Muscle of leg (tissue), 11 donors: ENCODE measurements around the gene NUDT3. TPM values are rescaled to one million over a fixed set of nuclear protein-coding genes. Genes with fewer than 3 reads are reported as not detected.
"Not testable (repeated sequence)": the region's sequence is repeated elsewhere in the genome, so short reads cannot be mapped to it uniquely, and the experiment has no call there.

ENCODE experiments used
- DNase-seq: peaks from one replicate; pipeline ENCODE4 v3.0.0; 2013
- H3K27ac ChIP-seq: one replicate; pipeline ENCODE4 v1.5.1; 2013; ENCODE audit warnings: mild to moderate bottlenecking, low read length, control low read depth
- H3K27me3 ChIP-seq: one replicate; pipeline ENCODE4 v1.6.1; 2013; ENCODE audit warnings: low read length; ENCODE audit not compliant: control insufficient read depth, insufficient read depth
- H3K36me3 ChIP-seq: one replicate; pipeline ENCODE4 v1.6.1; 2013; ENCODE audit warnings: low read length; ENCODE audit not compliant: control insufficient read depth, insufficient read depth
- H3K4me1 ChIP-seq: one replicate; pipeline ENCODE4 v1.6.1; 2013; ENCODE audit warnings: low read length; ENCODE audit not compliant: control insufficient read depth, insufficient read depth
- H3K4me3 ChIP-seq: one replicate; pipeline ENCODE4 v1.5.1; 2013; ENCODE audit warnings: low read length, control low read depth
- H3K9me3 ChIP-seq: replicated peaks from 2 replicates; pipeline ENCODE4 v1.6.1; 2013; ENCODE audit warnings: low read depth, low read length; ENCODE audit not compliant: control insufficient read depth
- WGBS: methylation state at CpG from one replicate; pipeline ENCODE4 v1.1.5; 2013; ENCODE audit warnings: missing lambda C conversion rate; ENCODE audit not compliant: insufficient coverage; 5-methylcytosine and 5-hydroxymethylcytosine counted together
- polyA plus RNA-seq, 8 donors: library from polyadenylated mRNA; unstranded; fragments of 120-200 nt; gene quantifications; one replicate each; pipeline versions ENCODE4 v1.2.1 to v1.2.3, GENCODE V29; 2013; ENCODE audit warnings: inconsistent platforms in 1 of 8, low replicate concordance in 1 of 8; ENCODE audit not compliant: insufficient read length in 8 of 8, insufficient read depth in 1 of 8
- total RNA-seq: library from RNA; stranded (reverse); fragments of 120-200 nt; gene quantifications from one replicate; pipeline ENCODE4 v1.2.4, GENCODE V29; 2013

The NUDT3 gene
- total and polyA plus RNA-seq, 9 donors: 18.9 to 56.7 (median 28.8) TPM

GRCh38 chr6:34373511-34373910 lies 19.0 kb downstream of the NUDT3 start:
- H3K4me3 ChIP-seq: no peak overlapping the region
- no peak for DNase-seq
- no peaks in the 10 kb centered on the region for H3K27me3 ChIP-seq
- no peak overlapping the region for H3K27ac ChIP-seq
- peaks cover 3% of the 10 kb centered on the region for H3K4me1 ChIP-seq
- peaks cover 4% of the 10 kb centered on the region for H3K36me3 ChIP-seq
- no CpG with 5 or more reads among the region's 5 CpGs for WGBS
- H3K9me3 ChIP-seq: no peaks in the 10 kb centered on the region

GRCh38 chr6:34371865-34372264 lies 20.6 kb downstream of the NUDT3 start:
- not testable (repeated sequence) for H3K4me1 ChIP-seq

GRCh38 chr6:34370361-34370760 lies 22.1 kb downstream of the NUDT3 start:
- Histone ChIP-seq H3K4me1 (peaks cover 3% of the 10 kb centered on the region), H3K27ac (peak overlapping the region; percentile 71), H3K4me3 (no peak overlapping the region), H3K27me3 (no peaks in the 10 kb centered on the region), H3K36me3 (peaks cover 4% of the 10 kb centered on the region), H3K9me3 (no peaks in the 10 kb centered on the region)
- DNase-seq: peak; percentile 70
- 57% methylated on average over 1 of the region's 5 CpGs for whole genome bisulfite sequencing

More at GRCh38 chr6:34371865-34372264, 20.6 kb downstream of the NUDT3 start:
- not testable (repeated sequence) for H3K9me3 ChIP-seq, DNase-seq, H3K4me3 ChIP-seq, H3K36me3 ChIP-seq, H3K27ac ChIP-seq, H3K27me3 ChIP-seq
- WGBS: no CpG with 5 or more reads among the region's 5 CpGs

GRCh38 chr6:34369385-34369784 lies 23.1 kb downstream of the NUDT3 start:
- H3K4me1 ChIP-seq: peaks cover 3% of the 10 kb centered on the region
- H3K36me3 ChIP-seq: peaks cover 4% of the 10 kb centered on the region
- no peak for DNase-seq
- no peak overlapping the region for H3K4me3 ChIP-seq
- no peaks in the 10 kb centered on the region for H3K27me3 ChIP-seq
- H3K9me3 ChIP-seq: no peaks in the 10 kb centered on the region
- 87% methylated on average over 2 of the region's 4 CpGs for WGBS
- peak overlapping the region; percentile 71 for H3K27ac ChIP-seq

GRCh38 chr6:34366639-34366921 lies 25.9 kb downstream of the NUDT3 start:
- peaks cover 3% of the 10 kb centered on the region for H3K4me1 ChIP-seq
- no peak overlapping the region for H3K27ac ChIP-seq
- WGBS: no CpG with 5 or more reads among the region's 3 CpGs
- DNase-seq: no peak
- no peaks in the 10 kb centered on the region for H3K27me3 ChIP-seq
- no peak overlapping the region for H3K4me3 ChIP-seq
- H3K36me3 ChIP-seq: peaks cover 4% of the 10 kb centered on the region
- H3K9me3 ChIP-seq: no peaks in the 10 kb centered on the region

- H3K4me1 ChIP-seq, H3K4me3 ChIP-seq, H3K27ac ChIP-seq, H3K27me3 ChIP-seq, H3K36me3 ChIP-seq, DNase-seq, H3K9me3 ChIP-seq: not testable (repeated sequence)
- WGBS: 92% methylated on average over 2 of the region's 9 CpGs
Observed at GRCh38 chr6:34365781-34366638, 26.5 kb downstream of the NUDT3 start.

GRCh38 chr6:34363681-34364075 lies 28.8 kb downstream of the NUDT3 start:
- H3K4me3 ChIP-seq: not testable (repeated sequence)
- WGBS: 60% methylated on average over 1 of the region's 9 CpGs

GRCh38 chr6:34362909-34363680 lies 29.4 kb downstream of the NUDT3 start:
- Histone ChIP-seq H3K27ac (peak overlapping the region; percentile 74), H3K36me3 (no peaks in the 10 kb centered on the region), H3K9me3 (no peaks in the 10 kb centered on the region), H3K4me1 (peaks cover 14% of the 10 kb centered on the region), H3K4me3 (no peak overlapping the region), H3K27me3 (no peaks in the 10 kb centered on the region)
- DNase-seq: peak; percentile 61
- WGBS: 80% methylated on average over 1 of the region's 7 CpGs

More at GRCh38 chr6:34363681-34364075, 28.8 kb downstream of the NUDT3 start:
- not testable (repeated sequence) for H3K9me3 ChIP-seq, H3K36me3 ChIP-seq, H3K27me3 ChIP-seq, DNase-seq
- peaks cover 12% of the 10 kb centered on the region for H3K4me1 ChIP-seq
- H3K27ac ChIP-seq: peak overlapping the region; percentile 74

GRCh38 chr6:34362176-34362575 lies 30.3 kb downstream of the NUDT3 start:
- Histone ChIP-seq H3K27ac (no peak overlapping the region), H3K9me3 (no peaks in the 10 kb centered on the region), H3K4me1 (peaks cover 14% of the 10 kb centered on the region)

GRCh38 chr6:34360556-34360955 lies 31.9 kb downstream of the NUDT3 start:
- Histone ChIP-seq H3K36me3 (no peaks in the 10 kb centered on the region), H3K27me3 (no peaks in the 10 kb centered on the region), H3K4me3 (no peak overlapping the region), H3K27ac (peak overlapping the region; percentile 40), H3K4me1 (peaks cover 14% of the 10 kb centered on the region), H3K9me3 (no peaks in the 10 kb centered on the region)
- DNase-seq: peak; percentile 61
- no CpG with 5 or more reads among the region's 2 CpGs for WGBS

More at GRCh38 chr6:34362176-34362575, 30.3 kb downstream of the NUDT3 start:
- WGBS: 80% methylated on average over 1 of the region's 1 CpG
- H3K36me3 ChIP-seq: no peaks in the 10 kb centered on the region
- H3K4me3 ChIP-seq: no peak overlapping the region
- no peak for DNase-seq
- no peaks in the 10 kb centered on the region for H3K27me3 ChIP-seq
